ENCODE data around the gene HIVEP3. TPM values are rescaled to one million over a fixed set of nuclear protein-coding genes. Genes with fewer than 3 reads are reported as not detected.

Gene HIVEP3
- total RNA-seq, 4 donors from 2014 or later = 5.3 to 17.3 (median 9.1) TPM

- no peak for TF ChIP-seq POLR2A (IDR thresholded peaks at IDR 0.05)
- TF ChIP-seq CTCF (IDR thresholded peaks at IDR 0.05) = no peak
- intact Hi-C loops (cut with DNase I; ENCODE audit: low total_unique reads) = no loop called here
- DNase-seq (ENCODE audit: low spot score in 2 of 2) = no peak
- H3K4me3 ChIP-seq (ENCODE audit: low read depth, poor library complexity, severe bottlenecking) = no peak overlapping the region
- 71 to 79% methylated on average over 4 of the region's 4 CpGs for WGBS, 2 donors
Measured at GRCh38 chr1:41683681-41684500, 234.8 kb downstream of the HIVEP3 start.

- intact Hi-C loops (cut with DNase I; ENCODE audit: low total_unique reads) = no loop called here
- WGBS, 2 donors = 91 to 92% methylated on average over 6 of the region's 6 CpGs
- no peak overlapping the region for H3K4me3 ChIP-seq (ENCODE audit: low read depth, poor library complexity, severe bottlenecking)
- DNase-seq (ENCODE audit: low spot score in 2 of 2) = no peak
- TF ChIP-seq POLR2A (IDR thresholded peaks at IDR 0.05) (no peak), CTCF (IDR thresholded peaks at IDR 0.05) (no peak)
Measured at GRCh38 chr1:41682845-41683625, 235.7 kb downstream of the HIVEP3 start.

GRCh38 chr1:41682149-41682548, 236.6 kb downstream of the HIVEP3 start:
- intact Hi-C loops (cut with DNase I; ENCODE audit: low total_unique reads) = no loop called here
- H3K4me3 ChIP-seq (ENCODE audit: low read depth, poor library complexity, severe bottlenecking) = no peak overlapping the region
- no peak for DNase-seq (ENCODE audit: low spot score in 2 of 2)
- WGBS, 2 donors = 94 to 95% methylated on average over 5 of the region's 5 CpGs
- TF ChIP-seq POLR2A (IDR thresholded peaks at IDR 0.05) (no peak), CTCF (IDR thresholded peaks at IDR 0.05) (no peak)

GRCh38 chr1:41681331-41682098, 237.2 kb downstream of the HIVEP3 start:
- H3K4me3 ChIP-seq (ENCODE audit: low read depth, poor library complexity, severe bottlenecking) = no peak overlapping the region
- no peak for TF ChIP-seq POLR2A (IDR thresholded peaks at IDR 0.05)
- no peak for TF ChIP-seq CTCF (IDR thresholded peaks at IDR 0.05)
- no peak for DNase-seq (ENCODE audit: low spot score in 2 of 2)
- 49 to 53% methylated on average over 11 of the region's 11 CpGs for WGBS, 2 donors
- intact Hi-C loops (cut with DNase I; ENCODE audit: low total_unique reads) = no loop called here

- intact Hi-C loops (cut with DNase I; ENCODE audit: low total_unique reads) = no loop called here
- 88 to 90% methylated on average over 1 of the region's 1 CpG for WGBS, 2 donors
- H3K4me3 ChIP-seq (ENCODE audit: low read depth, poor library complexity, severe bottlenecking) = no peak overlapping the region
- no peak for TF ChIP-seq CTCF (IDR thresholded peaks at IDR 0.05)
- no peak for TF ChIP-seq POLR2A (IDR thresholded peaks at IDR 0.05)
- no peak for DNase-seq (ENCODE audit: low spot score in 2 of 2)
Measured at GRCh38 chr1:41679994-41680393, 238.7 kb downstream of the HIVEP3 start.

All from lower leg skin (tissue), 4 donors.